K562 (cell line): ENCODE measurements around the gene POR. TPM values are rescaled to one million over a fixed set of nuclear protein-coding genes. Genes with fewer than 3 reads are reported as not detected.

Experiments
- ADNP ChIP-seq: fragments of 200-800 bp; sonication (Bioruptor generic); IDR thresholded peaks from 2 replicates; pipeline ENCODE4 v1.6.1; 2016; ENCODE audit warnings: missing genetic modification characterization, missing compliant biosample characterization
- ARNT ChIP-seq, 2 experiments: fragments of 450-650 bp; IDR thresholded peaks; 2 replicates each; pipeline ENCODE4 v1.6.1; 2016; ENCODE audit warnings: mild to moderate bottlenecking in 1 of 2
- ATF7 ChIP-seq: fragments of 450-650 bp; IDR thresholded peaks from 2 replicates; pipeline ENCODE4 v1.7.1; 2014; ENCODE audit warnings: mild to moderate bottlenecking, moderate library complexity
- BCL6 ChIP-seq: fragments of 250-450 bp; sonication (Bioruptor Pico); IDR thresholded peaks from 2 replicates; pipeline ENCODE4 v1.4.0; 2020
- BCOR ChIP-seq: fragments of 450-650 bp; IDR thresholded peaks from 2 replicates; pipeline ENCODE4 v1.6.1; 2016
- BRD4 ChIP-seq: fragments of 200-600 bp; sonication (generic); IDR thresholded peaks from 2 replicates; pipeline ENCODE4 v1.6.1; 2017; ENCODE audit warnings: inconsistent platforms
- C11orf30 ChIP-seq: fragments of 450-650 bp; IDR thresholded peaks from 2 replicates; pipeline ENCODE4 v1.6.1; 2016; ENCODE audit warnings: low read depth, mild to moderate bottlenecking
- E2F6 ChIP-seq, 2 experiments: IDR thresholded peaks; 2 replicates each; pipeline ENCODE4 v1.6.1; 2011; ENCODE audit warnings: borderline replicate concordance in 1 of 2, control low read depth in 1 of 2, low read depth in 1 of 2, low read length in 1 of 2, mild to moderate bottlenecking in 1 of 2, mixed read lengths in 1 of 2, moderate library complexity in 1 of 2; ENCODE audit not compliant: insufficient read depth in 1 of 2, insufficient read length in 1 of 2, poor library complexity in 1 of 2, severe bottlenecking in 1 of 2; ENCODE audit errors: extremely low read depth in 1 of 2
- GABPB1 ChIP-seq: sonication (generic); formaldehyde crosslinking; IDR thresholded peaks from 2 replicates; pipeline ENCODE4 v1.8.0; 2022; ENCODE audit warnings: mild to moderate bottlenecking, missing genetic modification reagents
- HDAC3 ChIP-seq: fragments of 450-650 bp; IDR thresholded peaks from 2 replicates; pipeline ENCODE4 v1.6.1; 2018; ENCODE audit warnings: borderline replicate concordance, mild to moderate bottlenecking, moderate library complexity; ENCODE audit not compliant: partially characterized antibody
- HDAC6 ChIP-seq: IDR thresholded peaks from 2 replicates; pipeline ENCODE4 v1.6.1; 2012; ENCODE audit warnings: low read depth, mild to moderate bottlenecking, control low read depth, inconsistent platforms, low read length, moderate library complexity
- HNRNPUL1 ChIP-seq: fragments of 200-400 bp; formaldehyde crosslinking; IDR thresholded peaks from 2 replicates; pipeline ENCODE4 v1.6.1; 2017; ENCODE audit warnings: low read length
- KAT7 ChIP-seq: sonication (generic); formaldehyde crosslinking; IDR thresholded peaks from 2 replicates; pipeline ENCODE4 v1.8.0; 2022; ENCODE audit warnings: missing genetic modification reagents, mild to moderate bottlenecking, borderline replicate concordance
- MCM5 ChIP-seq: fragments of 450-650 bp; IDR thresholded peaks from 2 replicates; pipeline ENCODE4 v1.6.1; 2016; ENCODE audit warnings: low read depth
- MEF2D ChIP-seq: conservative IDR thresholded peaks from 2 replicates; pipeline ENCODE4 v1.6.1; 2016; ENCODE audit warnings: low read depth, missing genetic modification characterization, missing compliant biosample characterization
- NBN ChIP-seq: fragments of 450-650 bp; IDR thresholded peaks from 2 replicates; pipeline ENCODE4 v1.6.1; 2016; ENCODE audit warnings: low read depth, mild to moderate bottlenecking
- NEUROD1 ChIP-seq: fragments of 150-350 bp; IDR thresholded peaks from 2 replicates; pipeline ENCODE4 v1.6.1; 2014; ENCODE audit warnings: borderline replicate concordance, low read length, low read depth; ENCODE audit not compliant: partially characterized antibody
- NFIC ChIP-seq: fragments of 450-650 bp; IDR thresholded peaks from 2 replicates; pipeline ENCODE4 v1.6.1; 2017; ENCODE audit warnings: mild to moderate bottlenecking, inconsistent platforms
- PTTG1 ChIP-seq: fragments of 450-650 bp; IDR thresholded peaks from 2 replicates; pipeline ENCODE4 v1.6.1; 2016; ENCODE audit warnings: low read depth, mild to moderate bottlenecking, missing genetic modification characterization, missing compliant biosample characterization
- SMARCE1 ChIP-seq: fragments of 450-650 bp; IDR thresholded peaks from 2 replicates; pipeline ENCODE4 v1.7.1; 2016; ENCODE audit warnings: mild to moderate bottlenecking
- TAL1 ChIP-seq: fragments of 450-650 bp; IDR thresholded peaks from 2 replicates; pipeline ENCODE4 v1.6.1; 2016; ENCODE audit warnings: mild to moderate bottlenecking
- TCF7L2 ChIP-seq: fragments of 150-350 bp; IDR thresholded peaks from 2 replicates; pipeline ENCODE4 v1.6.1; 2016; ENCODE audit warnings: low read depth, mild to moderate bottlenecking, low read length, moderate library complexity
- TEAD1 ChIP-seq, 2 experiments: fragments of 450-650 bp in 1 of 2; sonication (generic) in 1 of 2; formaldehyde crosslinking; IDR thresholded peaks; 2 replicates each; pipeline versions ENCODE4 v1.4.0 to v1.8.0; 2020 to 2022; ENCODE audit warnings: mild to moderate bottlenecking in 2 of 2, missing genetic modification reagents in 1 of 2
- ZNF12 ChIP-seq: sonication (generic); formaldehyde crosslinking; IDR thresholded peaks from 2 replicates; pipeline ENCODE4 v1.4.0; 2020; ENCODE audit warnings: mild to moderate bottlenecking, missing genetic modification reagents
- ZNF239 ChIP-seq: fragments of 250-450 bp; sonication (Bioruptor Pico); IDR thresholded peaks from 2 replicates; pipeline ENCODE4 v1.4.0; 2020; ENCODE audit warnings: mild to moderate bottlenecking
- ZNF274 ChIP-seq: IDR thresholded peaks from 2 replicates; pipeline ENCODE4 v1.6.1; 2011; ENCODE audit warnings: low read depth, mild to moderate bottlenecking, low read length, moderate library complexity, borderline replicate concordance
- ZNF431 ChIP-seq: sonication (generic); formaldehyde crosslinking; IDR thresholded peaks from 2 replicates; pipeline ENCODE4 v1.8.0; 2022; ENCODE audit warnings: mild to moderate bottlenecking, missing genetic modification reagents
- ZNF668 ChIP-seq: fragments of 250-450 bp; sonication (Bioruptor Pico); IDR thresholded peaks from 2 replicates; pipeline ENCODE4 v1.8.0; 2022; ENCODE audit warnings: mild to moderate bottlenecking, inconsistent platforms
- ZNF830 ChIP-seq: fragments of 250-450 bp; sonication (Bioruptor Pico); IDR thresholded peaks from 2 replicates; pipeline ENCODE4 v1.5.0; 2021; ENCODE audit warnings: mild to moderate bottlenecking
- polyA plus RNA-seq, 8 experiments: library from polyadenylated mRNA; depleted of rRNA in 4 of 8; stranded (reverse) in 5 of 8; unstranded in 3 of 8; fragments of >200 nt; fragmentation: Nextera tagmentation in 2 of 8; fragmentation: Illumina TruSeq in 1 of 8; extraction: Ambion mirVana in 2 of 8; extraction: Trizol in 1 of 8; gene quantifications; 2 replicates each; pipeline versions ENCODE4 v1.2.1 to v1.2.3, GENCODE V29; 2011 to 2014; ENCODE audit warnings: inconsistent platforms in 1 of 8, missing spikeins in 1 of 8
- total RNA-seq, 7 experiments: library from RNA; depleted of rRNA in 6 of 7; stranded (reverse); fragments of >200 nt in 6 of 7; fragmentation: Illumina TruSeq in 2 of 7; extraction: Trizol in 2 of 7; gene quantifications; 2 replicates each; pipeline versions ENCODE4 v1.2.1 to v1.2.3, GENCODE V29; 2011 to 2021; ENCODE audit warnings: low replicate concordance in 1 of 7

POR gene
- total and polyA plus RNA-seq, 9 of the 15 experiments (the other 6 are each of a cell fraction or from before 2014, with no cell fraction given), result 4.7 to 142 (median 40.8) TPM

- TF ChIP-seq ATF7 (peak; percentile 93), PTTG1 (tag) (no peak; the same call in 1 of the 2 replicates), ZNF668 (CRISPR knock-in tag) (0 out of 2 replicates have a peak, but pooled peaks have one; percentile 53), KAT7 (CRISPR knock-in tag) (no peak), BCOR (peak; percentile 55), TEAD1 (CRISPR knock-in tag; IDR thresholded peaks at IDR 0.05) (peak in 1 of 2 experiments; percentile 59; a peak in 2 of 4 replicates), GABPB1 (CRISPR knock-in tag) (no peak), TCF7L2 (no peak), E2F6 (IDR thresholded peaks at IDR 0.05; ENCODE audit: borderline replicate concordance in 1 of 2, extremely low read depth in 1 of 2, insufficient read depth in 1 of 2, insufficient read length in 1 of 2, low read depth in 1 of 2, low read length in 1 of 2, poor library complexity in 1 of 2, severe bottlenecking in 1 of 2) (peak; percentile 53 to 67), BCL6 (CRISPR knock-in tag) (peak; percentile 5; the same call in 1 of the 2 replicates), ZNF830 (CRISPR knock-in tag) (no peak), MCM5 (no peak), NBN (peak; percentile 95), BRD4 (0 out of 2 replicates have a peak, but pooled peaks have one; percentile 37), SMARCE1 (peak; percentile 93), ARNT (IDR thresholded peaks at IDR 0.05) (peak in 1 of 2 experiments; percentile 91; a peak in 2 of 4 replicates), NEUROD1 (peak; percentile 65), NFIC (peak; percentile 55; the same call in 1 of the 2 replicates), ZNF431 (CRISPR knock-in tag) (0 out of 2 replicates have a peak, but pooled peaks have one; percentile 53), MEF2D (tag) (peak; percentile 94), HDAC6 (no peak), ZNF12 (CRISPR knock-in tag) (peak; percentile 71; the same call in 1 of the 2 replicates), C11orf30 (peak; percentile 100), ZNF239 (CRISPR knock-in tag) (peak; percentile 54), ZNF274 (no peak), ADNP (tag) (no peak), TAL1 (peak; percentile 45; the same call in 1 of the 2 replicates), HNRNPUL1 (no peak), HDAC3 (peak; percentile 56)
These were observed 23.2 kb downstream of the POR start (continued) for GRCh38 chr7:75937958-75938786.
